Esophagus squamous epithelium (tissue), 4 donors: ENCODE results near the gene C4orf36.
A peak's percentile ranks its signal among the peaks of the same experiment; 100 is the strongest.

ENCODE experiments used
- POLR2A ChIP-seq, 4 donors: fragments of 450-650 bp; IDR thresholded peaks; one replicate each; pipeline ENCODE4 v1.6.1; 2017; ENCODE audit warnings: antibody characterized with exemption in 4 of 4, mild to moderate bottlenecking in 4 of 4, moderate library complexity in 3 of 4
- TF ChIP-seq, protein P1 (sequence below), 6 experiments: fragments of 450-650 bp in 4 of 6; fragments of 200-600 bp in 2 of 6; sonication (generic) in 2 of 6; IDR thresholded peaks; one replicate each; pipeline ENCODE4 v1.5.1; 2016 to 2019; ENCODE audit warnings: antibody characterized with exemption in 6 of 6, mild to moderate bottlenecking in 4 of 6, moderate library complexity in 4 of 6

GRCh38 chr4:86898562-86898961, 6.3 kb upstream of the C4orf36 start:
- TF ChIP-seq, protein P1, sequence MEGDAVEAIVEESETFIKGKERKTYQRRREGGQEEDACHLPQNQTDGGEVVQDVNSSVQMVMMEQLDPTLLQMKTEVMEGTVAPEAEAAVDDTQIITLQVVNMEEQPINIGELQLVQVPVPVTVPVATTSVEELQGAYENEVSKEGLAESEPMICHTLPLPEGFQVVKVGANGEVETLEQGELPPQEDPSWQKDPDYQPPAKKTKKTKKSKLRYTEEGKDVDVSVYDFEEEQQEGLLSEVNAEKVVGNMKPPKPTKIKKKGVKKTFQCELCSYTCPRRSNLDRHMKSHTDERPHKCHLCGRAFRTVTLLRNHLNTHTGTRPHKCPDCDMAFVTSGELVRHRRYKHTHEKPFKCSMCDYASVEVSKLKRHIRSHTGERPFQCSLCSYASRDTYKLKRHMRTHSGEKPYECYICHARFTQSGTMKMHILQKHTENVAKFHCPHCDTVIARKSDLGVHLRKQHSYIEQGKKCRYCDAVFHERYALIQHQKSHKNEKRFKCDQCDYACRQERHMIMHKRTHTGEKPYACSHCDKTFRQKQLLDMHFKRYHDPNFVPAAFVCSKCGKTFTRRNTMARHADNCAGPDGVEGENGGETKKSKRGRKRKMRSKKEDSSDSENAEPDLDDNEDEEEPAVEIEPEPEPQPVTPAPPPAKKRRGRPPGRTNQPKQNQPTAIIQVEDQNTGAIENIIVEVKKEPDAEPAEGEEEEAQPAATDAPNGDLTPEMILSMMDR (IDR thresholded peaks at IDR 0.05), result peak in 3 of 6 experiments; percentile 5 to 27 (median 23)
- TF ChIP-seq POLR2A (IDR thresholded peaks at IDR 0.05), result no peak
